HepG2 (cell line): ENCODE results near the gene LDAH. TPM values are rescaled to one million over a fixed set of nuclear protein-coding genes. Genes with fewer than 3 reads are reported as not detected.

Experiments
- ATF1 ChIP-seq: IDR thresholded peaks from 2 replicates; pipeline ENCODE4 v1.6.1; 2016; ENCODE audit warnings: mild to moderate bottlenecking, control low read depth
- CCDC6 ChIP-seq: sonication (generic); formaldehyde crosslinking; IDR thresholded peaks from 2 replicates; pipeline ENCODE4 v1.8.1; 2022; ENCODE audit warnings: mild to moderate bottlenecking, missing genetic modification reagents, moderate library complexity
- CEBPB ChIP-seq: IDR thresholded peaks from 2 replicates; pipeline ENCODE4 v1.6.1; 2011; ENCODE audit warnings: low read depth, low read length, improper control_type of control experiment, borderline replicate concordance
- EEA1 ChIP-seq: sonication (generic); formaldehyde crosslinking; IDR thresholded peaks from 2 replicates; pipeline ENCODE4 v1.5.1; 2020; ENCODE audit warnings: mild to moderate bottlenecking, missing genetic modification reagents, borderline replicate concordance
- EED ChIP-seq: sonication (generic); formaldehyde crosslinking; IDR thresholded peaks from 2 replicates; pipeline ENCODE4 v1.5.0; 2020; ENCODE audit warnings: mild to moderate bottlenecking, missing genetic modification reagents
- HNF4A ChIP-seq: sonication (generic); formaldehyde crosslinking; IDR thresholded peaks from 2 replicates; pipeline ENCODE4 v1.4.0; 2020; ENCODE audit warnings: missing genetic modification reagents
- HOXA7 ChIP-seq: sonication (generic); formaldehyde crosslinking; IDR thresholded peaks from 2 replicates; pipeline ENCODE4 v1.8.1; 2022; ENCODE audit warnings: mild to moderate bottlenecking, missing genetic modification reagents, moderate library complexity
- JUN ChIP-seq: sonication (generic); formaldehyde crosslinking; IDR thresholded peaks from 2 replicates; pipeline ENCODE4 v1.4.0; 2020; ENCODE audit warnings: mild to moderate bottlenecking, missing genetic modification reagents
- KDM2A ChIP-seq: sonication (generic); formaldehyde crosslinking; IDR thresholded peaks from 2 replicates; pipeline ENCODE4 v1.4.0; 2020; ENCODE audit warnings: low read depth, missing genetic modification reagents, borderline replicate concordance
- KDM6A ChIP-seq: IDR thresholded peaks from 2 replicates; pipeline ENCODE4 v1.6.1; 2016; ENCODE audit warnings: low read depth
- KLF12 ChIP-seq: sonication (generic); formaldehyde crosslinking; IDR thresholded peaks from 2 replicates; pipeline ENCODE4 v1.4.0; 2020; ENCODE audit warnings: missing genetic modification reagents, borderline replicate concordance
- NFYC ChIP-seq: IDR thresholded peaks from 2 replicates; pipeline ENCODE4 v1.6.1; 2016; ENCODE audit warnings: missing genetic modification reagents, missing compliant biosample characterization
- NR2C2 ChIP-seq: sonication (generic); formaldehyde crosslinking; IDR thresholded peaks from 2 replicates; pipeline ENCODE4 v1.4.0; 2020; ENCODE audit warnings: missing genetic modification reagents, mild to moderate bottlenecking, moderate library complexity, borderline replicate concordance
- NR2F1 ChIP-seq, 2 experiments: fragments of 450-650 bp in 1 of 2; formaldehyde crosslinking in 1 of 2; IDR thresholded peaks; 2 replicates each; pipeline versions ENCODE4 v1.5.0 to v1.6.1; 2016 to 2020; ENCODE audit warnings: mild to moderate bottlenecking in 1 of 2, missing compliant biosample characterization in 1 of 2, missing genetic modification reagents in 1 of 2, moderate library complexity in 1 of 2
- SKI ChIP-seq: fragments of 450-650 bp; IDR thresholded peaks from one replicate; pipeline ENCODE4 v1.6.1; 2018; ENCODE audit warnings: mild to moderate bottlenecking; ENCODE audit not compliant: partially characterized antibody
- SPEN ChIP-seq: sonication (generic); formaldehyde crosslinking; IDR thresholded peaks from 2 replicates; pipeline ENCODE4 v1.5.1; 2020; ENCODE audit warnings: low read depth, mild to moderate bottlenecking, missing genetic modification reagents
- TSC22D2 ChIP-seq: sonication (generic); formaldehyde crosslinking; IDR thresholded peaks from 2 replicates; pipeline ENCODE4 v1.5.1; 2020; ENCODE audit warnings: missing genetic modification reagents, mild to moderate bottlenecking, borderline replicate concordance
- U2AF2 ChIP-seq: fragments of 200-400 bp; formaldehyde crosslinking; IDR thresholded peaks from 2 replicates; pipeline ENCODE4 v1.6.1; 2017; ENCODE audit warnings: low read depth, mild to moderate bottlenecking, low read length
- ZBTB20 ChIP-seq: sonication (generic); formaldehyde crosslinking; IDR thresholded peaks from 2 replicates; pipeline ENCODE4 v1.8.1; 2023; ENCODE audit warnings: missing genetic modification reagents, low read depth, mild to moderate bottlenecking, borderline replicate concordance
- ZBTB8A ChIP-seq: sonication (generic); formaldehyde crosslinking; IDR thresholded peaks from 2 replicates; pipeline ENCODE4 v1.4.0; 2020; ENCODE audit warnings: mild to moderate bottlenecking, low read depth, missing genetic modification reagents, borderline replicate concordance
- ZNF101 ChIP-seq: sonication (generic); formaldehyde crosslinking; IDR thresholded peaks from 2 replicates; pipeline ENCODE4 v1.4.0; 2020; ENCODE audit warnings: mild to moderate bottlenecking, low read depth, missing genetic modification reagents, borderline replicate concordance
- ZNF3 ChIP-seq: IDR thresholded peaks from 2 replicates; pipeline ENCODE4 v1.7.0; 2017; ENCODE audit warnings: inconsistent platforms
- ZNF343 ChIP-seq: sonication (generic); formaldehyde crosslinking; IDR thresholded peaks from 2 replicates; pipeline ENCODE4 v1.4.0; 2020; ENCODE audit warnings: mild to moderate bottlenecking, missing genetic modification reagents
- ZNF510 ChIP-seq: sonication (generic); formaldehyde crosslinking; IDR thresholded peaks from 2 replicates; pipeline ENCODE4 v1.4.0; 2020; ENCODE audit warnings: low read depth, mild to moderate bottlenecking, missing genetic modification reagents
- ZNF83 ChIP-seq: sonication (generic); formaldehyde crosslinking; IDR thresholded peaks from 2 replicates; pipeline ENCODE4 v1.4.0; 2020; ENCODE audit warnings: missing genetic modification reagents, mild to moderate bottlenecking, borderline replicate concordance
- polyA plus RNA-seq, 8 experiments: library from polyadenylated mRNA; depleted of rRNA in 3 of 8; stranded (reverse) in 7 of 8; unstranded in 1 of 8; fragments of >200 nt; fragmentation: Illumina TruSeq in 4 of 8; extraction: Trizol in 4 of 8; gene quantifications; 2 replicates each; pipeline versions ENCODE4 v1.2.1 to v1.2.3, GENCODE V29; 2011 to 2016; ENCODE audit warnings: low read depth in 4 of 8, missing spikeins in 1 of 8, mixed read lengths in 1 of 8; ENCODE audit not compliant: insufficient read depth in 1 of 8
- total RNA-seq, 5 experiments: library from RNA; depleted of rRNA; stranded (reverse); fragments of >200 nt; fragmentation: Illumina TruSeq; extraction: Trizol; gene quantifications; 2 replicates each; pipeline ENCODE4 v1.2.3, GENCODE V29; 2016; ENCODE audit warnings: low read depth in 1 of 5
- TF ChIP-seq, protein P1 (sequence below): sonication (generic); formaldehyde crosslinking; IDR thresholded peaks from 2 replicates; pipeline ENCODE4 v1.5.0; 2020; ENCODE audit warnings: missing genetic modification reagents
- TF ChIP-seq, protein P2 (sequence below): IDR thresholded peaks from 2 replicates; pipeline ENCODE4 v1.6.1; 2012; ENCODE audit warnings: inconsistent platforms
- TF ChIP-seq, protein P3 (sequence below): sonication (generic); formaldehyde crosslinking; conservative IDR thresholded peaks from 2 replicates; pipeline ENCODE4 v1.8.1; 2023; ENCODE audit warnings: missing genetic modification reagents

LDAH gene
- total and polyA plus RNA-seq, 2 of the 13 experiments (the other 11 are each of a cell fraction or from before 2014, with no cell fraction given), result 28.8 to 46.2 TPM

DNA sequence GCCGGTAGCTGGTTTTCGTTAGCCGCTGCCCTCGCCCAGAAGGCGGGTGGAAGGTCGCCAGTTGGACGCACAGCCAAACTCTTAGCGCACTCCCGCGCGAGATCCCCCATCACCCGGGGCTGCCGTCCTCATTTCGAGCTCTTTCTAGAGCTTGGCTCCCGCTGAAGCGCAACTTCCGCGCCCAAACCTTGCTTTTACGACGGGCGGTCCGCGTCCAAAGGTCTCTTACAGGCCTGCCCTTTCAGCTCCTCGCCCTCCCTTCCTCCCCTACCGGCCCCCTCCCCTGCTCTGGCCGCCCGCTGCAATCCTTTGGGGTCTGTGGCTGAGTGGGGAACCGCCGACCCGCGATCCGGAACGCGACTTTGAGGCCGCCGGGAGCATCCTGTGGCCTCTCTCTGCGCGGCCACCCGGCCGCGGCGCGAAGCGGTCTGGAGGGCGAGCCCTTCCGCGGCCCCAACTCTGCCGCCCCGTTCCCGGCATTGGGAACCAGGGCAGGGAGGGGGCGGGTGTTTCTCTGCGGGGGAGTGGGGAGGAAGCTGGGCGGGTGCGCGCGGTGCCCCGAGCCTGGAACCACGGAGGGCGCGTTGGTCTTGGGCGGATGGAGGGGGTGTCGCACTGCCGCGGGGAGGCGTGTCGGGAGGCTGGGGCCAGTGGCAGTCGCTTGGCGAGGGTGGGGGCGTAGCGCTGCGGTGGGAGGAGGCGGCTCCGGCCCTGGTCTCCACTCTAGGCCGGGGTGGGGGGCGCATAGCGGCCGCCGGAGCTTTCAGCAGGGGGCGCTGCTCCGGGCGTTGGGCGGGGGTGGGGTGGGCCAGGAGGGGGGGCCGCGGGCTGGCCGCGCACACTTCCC is 156.4 kb downstream of the LDAH start, which contains the start of gene GDF7 (continued):
- TF ChIP-seq ATF1 (CRISPR knock-in tag) (no peak), ZNF83 (CRISPR knock-in tag) (no peak), ZNF343 (CRISPR knock-in tag) (peak; percentile 93), KDM6A (CRISPR knock-in tag) (no peak), ZNF510 (CRISPR knock-in tag) (peak; percentile 68; the same call in 1 of the 2 replicates), EED (CRISPR knock-in tag) (0 out of 2 replicates have a peak, but pooled peaks have one; percentile 49), SPEN (CRISPR knock-in tag) (no peak), NR2C2 (CRISPR knock-in tag) (0 out of 2 replicates have a peak, but pooled peaks have one; percentile 15), ZNF3 (CRISPR knock-in tag) (no peak), HNF4A (CRISPR knock-in tag) (peak; percentile 50), U2AF2 (no peak), NFYC (CRISPR knock-in tag) (no peak), CCDC6 (peak; percentile 40; the same call in 1 of the 2 replicates), KDM2A (CRISPR knock-in tag) (no peak; the same call in 1 of the 2 replicates), ZBTB20 (no peak; the same call in 1 of the 2 replicates), KLF12 (CRISPR knock-in tag) (0 out of 2 replicates have a peak, but pooled peaks have one; percentile 14), CEBPB (no peak), HOXA7 (CRISPR knock-in tag) (peak; percentile 57; the same call in 1 of the 2 replicates), ZBTB8A (CRISPR knock-in tag) (peak; percentile 49; the same call in 1 of the 2 replicates), TSC22D2 (no peak), JUN (CRISPR knock-in tag) (no peak), NR2F1 (CRISPR knock-in tag; IDR thresholded peaks at IDR 0.05) (no peak), ZNF101 (CRISPR knock-in tag) (0 out of 2 replicates have a peak, but pooled peaks have one; percentile 42), SKI (no peak), EEA1 (peak; percentile 0; the same call in 1 of the 2 replicates)
- TF ChIP-seq, protein P1, sequence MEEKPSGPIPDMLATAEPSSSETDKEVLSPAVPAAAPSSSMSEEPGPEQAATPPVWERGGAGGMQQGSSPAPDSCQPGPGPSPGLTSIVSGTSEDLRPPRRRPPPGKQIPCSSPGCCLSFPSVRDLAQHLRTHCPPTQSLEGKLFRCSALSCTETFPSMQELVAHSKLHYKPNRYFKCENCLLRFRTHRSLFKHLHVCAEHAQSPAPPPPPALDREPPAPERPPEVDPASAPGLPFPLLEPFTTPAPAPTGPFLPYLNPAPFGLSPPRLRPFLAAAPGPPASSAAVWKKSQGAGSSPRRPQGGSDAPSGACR, result no peak
- TF ChIP-seq, protein P2, sequence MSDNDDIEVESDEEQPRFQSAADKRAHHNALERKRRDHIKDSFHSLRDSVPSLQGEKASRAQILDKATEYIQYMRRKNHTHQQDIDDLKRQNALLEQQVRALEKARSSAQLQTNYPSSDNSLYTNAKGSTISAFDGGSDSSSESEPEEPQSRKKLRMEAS, result no peak
- TF ChIP-seq, protein P3, sequence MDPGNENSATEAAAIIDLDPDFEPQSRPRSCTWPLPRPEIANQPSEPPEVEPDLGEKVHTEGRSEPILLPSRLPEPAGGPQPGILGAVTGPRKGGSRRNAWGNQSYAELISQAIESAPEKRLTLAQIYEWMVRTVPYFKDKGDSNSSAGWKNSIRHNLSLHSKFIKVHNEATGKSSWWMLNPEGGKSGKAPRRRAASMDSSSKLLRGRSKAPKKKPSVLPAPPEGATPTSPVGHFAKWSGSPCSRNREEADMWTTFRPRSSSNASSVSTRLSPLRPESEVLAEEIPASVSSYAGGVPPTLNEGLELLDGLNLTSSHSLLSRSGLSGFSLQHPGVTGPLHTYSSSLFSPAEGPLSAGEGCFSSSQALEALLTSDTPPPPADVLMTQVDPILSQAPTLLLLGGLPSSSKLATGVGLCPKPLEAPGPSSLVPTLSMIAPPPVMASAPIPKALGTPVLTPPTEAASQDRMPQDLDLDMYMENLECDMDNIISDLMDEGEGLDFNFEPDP, result no peak
